A673 (cell line): Measurements from ENCODE around the gene NOD2.

ENCODE experiments used
- CTCF ChIP-seq: fragments of 300-800, 200-600 bp; sonication (generic); conservative IDR thresholded peaks from 2 replicates; pipeline ENCODE4 v1.5.1; 2017; ENCODE audit warnings: low read depth, mild to moderate bottlenecking, antibody characterized with exemption, low read length, moderate library complexity, mixed read lengths
- EZH2 ChIP-seq: fragments of 200-600 bp; sonication (generic); IDR thresholded peaks from 2 replicates; pipeline ENCODE4 v1.6.1; 2017; ENCODE audit warnings: borderline replicate concordance, low read depth, mild to moderate bottlenecking, mixed read lengths, antibody characterized with exemption, low read length; ENCODE audit not compliant: poor library complexity, severe bottlenecking

- no peak for TF ChIP-seq CTCF
- no peak for TF ChIP-seq EZH2
Observed at GRCh38 chr16:50690177-50690576, 3.2 kb upstream of the NOD2 start.
